Measurements from ENCODE around the gene ERBB4.

Gene ERBB4

GRCh38 chr2:211823886-211824479 lies 714.6 kb downstream of the ERBB4 start:
- DNase-seq (ENCODE audit: low spot score): no peak

- no peak for DNase-seq (ENCODE audit: low spot score)
Measured at GRCh38 chr2:211822686-211823335, 715.8 kb downstream of the ERBB4 start.

- no peak for DNase-seq (ENCODE audit: low spot score)
Measured at GRCh38 chr2:211816754-211817153, 721.8 kb downstream of the ERBB4 start.

- no peak for DNase-seq (ENCODE audit: low spot score)
Measured at GRCh38 chr2:211812587-211812986, 726.0 kb downstream of the ERBB4 start.

GRCh38 chr2:211802666-211803065 lies 735.9 kb downstream of the ERBB4 start:
- DNase-seq (ENCODE audit: low spot score): no peak

- DNase-seq (ENCODE audit: low spot score): no peak
Measured at GRCh38 chr2:211800001-211800400, 738.6 kb downstream of the ERBB4 start.

GRCh38 chr2:211798868-211799267 lies 739.7 kb downstream of the ERBB4 start:
- no peak for DNase-seq (ENCODE audit: low spot score)

GRCh38 chr2:211793690-211794089 lies 744.9 kb downstream of the ERBB4 start:
- no peak for DNase-seq (ENCODE audit: low spot score)

GRCh38 chr2:211789982-211790381 lies 748.6 kb downstream of the ERBB4 start:
- no peak for DNase-seq (ENCODE audit: low spot score)

- DNase-seq (ENCODE audit: low spot score): no peak
Measured at GRCh38 chr2:211766689-211767088, 771.9 kb downstream of the ERBB4 start.

- DNase-seq (ENCODE audit: low spot score): no peak
Measured at GRCh38 chr2:211762479-211762878, 776.1 kb downstream of the ERBB4 start.

- DNase-seq (ENCODE audit: low spot score): no peak
Measured at GRCh38 chr2:211760103-211760502, 778.5 kb downstream of the ERBB4 start.

- DNase-seq (ENCODE audit: low spot score): no peak
Measured at GRCh38 chr2:211756266-211756665, 782.3 kb downstream of the ERBB4 start.

GRCh38 chr2:211755187-211755586 lies 783.4 kb downstream of the ERBB4 start:
- DNase-seq (ENCODE audit: low spot score): no peak

GRCh38 chr2:211751848-211752247 lies 786.8 kb downstream of the ERBB4 start:
- DNase-seq (ENCODE audit: low spot score): no peak

GRCh38 chr2:211748339-211748738 lies 790.3 kb downstream of the ERBB4 start:
- DNase-seq (ENCODE audit: low spot score): no peak

GRCh38 chr2:211745295-211746097 lies 793.1 kb downstream of the ERBB4 start:
- DNase-seq (ENCODE audit: low spot score): peak; percentile 57

- DNase-seq (ENCODE audit: low spot score): no peak
Measured at GRCh38 chr2:211744379-211744778, 794.2 kb downstream of the ERBB4 start.

- DNase-seq (ENCODE audit: low spot score): no peak
Measured at GRCh38 chr2:211741966-211742365, 796.6 kb downstream of the ERBB4 start.

GRCh38 chr2:211737282-211737681 lies 801.3 kb downstream of the ERBB4 start:
- DNase-seq (ENCODE audit: low spot score): no peak

- DNase-seq (ENCODE audit: low spot score): no peak
Measured at GRCh38 chr2:211730215-211730614, 808.4 kb downstream of the ERBB4 start.

- DNase-seq (ENCODE audit: low spot score): no peak
Measured at GRCh38 chr2:211729433-211729832, 809.2 kb downstream of the ERBB4 start.

- DNase-seq (ENCODE audit: low spot score): no peak
Measured at GRCh38 chr2:211724933-211725332, 813.7 kb downstream of the ERBB4 start.
